Fibroblast of skin of right quadriceps (primary cell): ENCODE measurements around the gene LIMS1.
A peak's percentile ranks its signal among the peaks of the same experiment; 100 is the strongest.

Experiments
- DNase-seq: peaks from one replicate; pipeline ENCODE4 v3.0.0-alpha.2; 2013

The LIMS1 gene

GRCh38 chr2:108616318-108616717, 82.0 kb downstream of the LIMS1 start:
- no peak for DNase-seq

GRCh38 chr2:108616751-108617161, 82.5 kb downstream of the LIMS1 start:
- peak; percentile 55 for DNase-seq

GRCh38 chr2:108617617-108618016, 83.3 kb downstream of the LIMS1 start:
- no peak for DNase-seq

- DNase-seq = no peak
These were observed 85.8 kb downstream of the LIMS1 start for GRCh38 chr2:108619925-108620620.

GRCh38 chr2:108620656-108621055, 86.4 kb downstream of the LIMS1 start:
- no peak for DNase-seq

- DNase-seq = no peak
These were observed 86.9 kb downstream of the LIMS1 start for GRCh38 chr2:108621087-108621559.

GRCh38 chr2:108621687-108622681, 87.7 kb downstream of the LIMS1 start:
- DNase-seq = no peak

GRCh38 chr2:108623616-108624015, 89.3 kb downstream of the LIMS1 start:
- no peak for DNase-seq

GRCh38 chr2:108625186-108625827, 91.0 kb downstream of the LIMS1 start:
- DNase-seq = no peak

GRCh38 chr2:108625828-108626195, 91.5 kb downstream of the LIMS1 start:
- DNase-seq = no peak

GRCh38 chr2:108626995-108627394, 92.7 kb downstream of the LIMS1 start:
- DNase-seq = no peak

GRCh38 chr2:108627911-108628567, 93.8 kb downstream of the LIMS1 start:
- DNase-seq = no peak

- no peak for DNase-seq
These were observed 94.7 kb downstream of the LIMS1 start for GRCh38 chr2:108628936-108629335.

GRCh38 chr2:108629417-108629816, 95.1 kb downstream of the LIMS1 start:
- no peak for DNase-seq

GRCh38 chr2:108630567-108631405, 96.5 kb downstream of the LIMS1 start:
- peak; percentile 44 for DNase-seq

GRCh38 chr2:108632332-108633160, 98.3 kb downstream of the LIMS1 start:
- DNase-seq = no peak

- DNase-seq = no peak
These were observed 99.1 kb downstream of the LIMS1 start for GRCh38 chr2:108633409-108633808.

GRCh38 chr2:108634011-108634410, 99.7 kb downstream of the LIMS1 start:
- DNase-seq = no peak

GRCh38 chr2:108634576-108635160, 100.4 kb downstream of the LIMS1 start:
- DNase-seq = no peak

GRCh38 chr2:108635630-108636354, 101.5 kb downstream of the LIMS1 start:
- DNase-seq = no peak
